T-cell (primary cell): Measurements from ENCODE around the gene ABHD16A. TPM values are rescaled to one million over a fixed set of nuclear protein-coding genes. Genes with fewer than 3 reads are reported as not detected.
A peak's percentile ranks its signal among the peaks of the same experiment; 100 is the strongest.

ENCODE experiments used
- ATAC-seq, 4 experiments: fragments of 200-7000 bp in 3 of 4; fragments of 150-1000 bp in 1 of 4; cut with Tn5 transposase; replicated peaks in 1 of 4; 1 replicate in 3 of 4; 2 replicates in 1 of 4; pipeline ENCODE4 v1.10.0; 2021; ENCODE audit warnings: moderate library complexity in 3 of 4, mild to moderate bottlenecking in 2 of 4, moderate number of reproducible peaks in 1 of 4
- CTCF ChIA-PET, 2 donors: fragments of 300-600 bp; sonication (Branson Sonifier 250); formaldehyde crosslinking; loops; one replicate each; lab custom pipeline; 2022; ENCODE audit warnings: antibody characterized with exemption in 2 of 2; lab: Charles Lee
- POLR2A ChIA-PET, 2 donors: fragments of 300-600 bp; sonication (Branson Sonifier 250); formaldehyde crosslinking; loops; one replicate each; lab custom pipeline; 2022; ENCODE audit warnings: antibody characterized with exemption in 2 of 2; lab: Charles Lee
- DNase-seq, 35 experiments: peaks; one replicate each; pipeline versions ENCODE4 v3.0.0 to v3.0.0-alpha.2; 2013 to 2023
- H3K27ac ChIP-seq: one replicate; pipeline ENCODE4 v1.5.1; 2013; ENCODE audit warnings: low read length
- H3K27me3 ChIP-seq, 2 experiments: replicated peaks in 1 of 2; 1 replicate in 1 of 2; 2 replicates in 1 of 2; pipeline versions ENCODE4 v1.6.1 to v1.7.0; 2013; ENCODE audit warnings: low read length in 1 of 2, mixed read lengths in 1 of 2; ENCODE audit not compliant: control insufficient read depth in 2 of 2, insufficient read depth in 2 of 2; ENCODE audit errors: extremely low read depth in 1 of 2
- H3K36me3 ChIP-seq, 2 donors: 1 replicate in 1 of 2; 2 replicates in 1 of 2; pipeline versions ENCODE4 v1.6.1 to v1.7.0; 2013; ENCODE audit warnings: low read length in 1 of 2; ENCODE audit not compliant: control insufficient read depth in 2 of 2, insufficient read depth in 1 of 2; ENCODE audit errors: extremely low read depth in 1 of 2
- H3K4me1 ChIP-seq, 2 experiments: 1 replicate in 1 of 2; 2 replicates in 1 of 2; pipeline versions ENCODE4 v1.6.1 to v1.7.0; 2013; ENCODE audit warnings: low read length in 2 of 2, mixed read lengths in 1 of 2; ENCODE audit not compliant: insufficient read depth in 2 of 2, control insufficient read depth in 1 of 2; ENCODE audit errors: extremely low read depth in 1 of 2
- H3K4me3 ChIP-seq, 2 donors: 1 replicate in 1 of 2; 2 replicates in 1 of 2; pipeline versions ENCODE4 v1.5.1 to v1.7.0; 2013; ENCODE audit warnings: mild to moderate bottlenecking in 2 of 2, low read length in 1 of 2, moderate library complexity in 1 of 2; ENCODE audit not compliant: control insufficient read depth in 1 of 2; ENCODE audit errors: extremely low read depth in 1 of 2
- H3K9me3 ChIP-seq: 2 replicates; pipeline ENCODE4 v1.7.0; 2013
- H3K27ac Mint-ChIP-seq, 2 donors: one replicate each; pipeline ENCODE4 v1.8.0; 2020 to 2021; ENCODE audit warnings: mild to moderate bottlenecking in 2 of 2, mixed read lengths in 2 of 2
- H3K27me3 Mint-ChIP-seq, 2 donors: one replicate each; pipeline ENCODE4 v1.8.0; 2021 to 2022; ENCODE audit warnings: mixed read lengths in 2 of 2
- H3K36me3 Mint-ChIP-seq: one replicate; pipeline ENCODE4 v1.8.0; 2021; ENCODE audit warnings: mixed read lengths
- H3K4me1 Mint-ChIP-seq, 3 donors: one replicate each; pipeline ENCODE4 v1.8.0; 2020 to 2022; ENCODE audit warnings: mixed read lengths in 3 of 3, mild to moderate bottlenecking in 1 of 3
- H3K4me3 Mint-ChIP-seq, 3 donors: one replicate each; pipeline ENCODE4 v1.8.0; 2020 to 2022; ENCODE audit warnings: mild to moderate bottlenecking in 3 of 3, mixed read lengths in 3 of 3, moderate library complexity in 3 of 3
- H3K9me3 Mint-ChIP-seq, 3 donors: one replicate each; pipeline ENCODE4 v1.8.0; 2020 to 2022; ENCODE audit warnings: mixed read lengths in 3 of 3
- WGBS: methylation state at CpG from one replicate; pipeline ENCODE4 v1.1.5; 2013; ENCODE audit warnings: missing lambda C conversion rate; ENCODE audit not compliant: insufficient coverage; 5-methylcytosine and 5-hydroxymethylcytosine counted together
- total RNA-seq, 35 experiments: library from RNA in 6 of 35; stranded (reverse) in 6 of 35; fragments of 120-200 nt in 1 of 35; gene quantifications; one replicate each; pipeline versions ENCODE4 v1.2.1 to v1.2.4 and lab custom pipeline; 2013 to 2026

The ABHD16A gene
- total RNA-seq, 5 donors from 2014 or later (not counting 1 experiment from before 2014, with no cell fraction given): 58.2 to 74.4 (median 61.2) TPM

DNA sequence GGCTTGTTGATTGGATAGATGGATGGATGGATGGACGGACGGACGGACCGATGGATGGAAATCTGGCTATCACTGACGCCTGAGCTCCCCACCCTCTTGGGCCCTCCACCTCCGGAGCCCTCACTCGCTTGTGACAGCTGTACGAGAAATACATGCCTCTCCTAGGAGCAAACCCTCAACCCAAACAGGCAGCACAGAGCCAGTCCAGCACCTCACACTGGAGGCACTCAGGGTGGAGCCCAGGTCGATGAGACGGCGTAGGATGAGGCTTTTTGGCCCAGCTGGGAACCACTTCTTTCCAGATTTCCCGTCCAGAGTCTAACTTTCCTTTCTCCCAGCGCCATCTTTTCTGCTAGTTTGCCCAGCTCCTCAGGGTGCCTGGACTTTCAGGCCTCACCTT, 19.5 kb downstream of the ABHD16A start:
- H3K9me3 ChIP-seq: no peaks in the 10 kb centered on the region
- WGBS: 94% methylated on average over 10 of the region's 13 CpGs
- Mint-ChIP-seq H3K27me3 (no peaks in the 10 kb centered on the region), H3K9me3 (no peaks in the 10 kb centered on the region), H3K27ac (no peak overlapping the region), H3K36me3 (peaks cover 17% of the 10 kb centered on the region), H3K4me3 (no peak overlapping the region), H3K4me1 (peaks cover 16 to 23% (median 18%) of the 10 kb centered on the region in 3 donors)
- ChIA-PET CTCF (no interaction called here), POLR2A (no interaction called here)
- H3K4me3 ChIP-seq: no peak overlapping the region
- no peak overlapping the region for H3K27ac ChIP-seq
- peaks cover 3 to 25% of the 10 kb centered on the region in 2 donors for H3K36me3 ChIP-seq
- no peaks in the 10 kb centered on the region for H3K27me3 ChIP-seq
- H3K4me1 ChIP-seq: peaks cover 0 to 21% of the 10 kb centered on the region in 2 experiments
- ATAC-seq (no peak), DNase-seq (no peak)

DNA sequence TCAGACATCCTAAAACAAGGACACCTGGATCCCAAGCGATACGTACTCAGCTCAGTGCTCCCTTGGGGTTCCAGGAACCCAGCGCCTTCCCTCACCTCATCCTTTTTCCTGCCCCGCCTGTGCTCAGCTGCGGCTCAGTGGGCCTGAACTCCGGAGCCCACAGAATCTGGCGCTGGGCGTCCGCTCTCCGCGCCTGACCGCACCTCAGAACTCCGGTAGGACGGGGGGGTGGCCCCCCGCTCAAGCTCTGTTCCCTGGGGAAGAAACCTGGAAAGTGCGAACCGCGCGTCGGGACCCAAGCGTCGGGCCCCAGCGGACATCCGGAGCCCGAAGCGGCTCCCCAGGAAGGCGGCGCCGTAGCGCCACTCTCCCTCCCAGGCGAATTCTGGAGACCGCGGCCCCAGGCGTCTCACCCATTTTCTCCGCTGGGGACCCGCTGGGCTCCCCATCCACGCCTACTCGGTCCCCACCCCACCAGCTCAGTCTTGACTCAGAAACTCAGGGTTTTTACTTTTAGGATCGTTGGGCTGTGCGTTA, 21.9 kb downstream of the ABHD16A start:
- ATAC-seq (peak; percentile 62 to 73 (median 68)), DNase-seq (peak in 16 of 35 experiments; percentile 12 to 60 (median 31))
- Mint-ChIP-seq H3K36me3 (peaks cover 2% of the 10 kb centered on the region), H3K9me3 (no peaks in the 10 kb centered on the region), H3K4me3 (peak overlapping the region; percentile 84 to 91 (median 86)), H3K27ac (peak overlapping the region; percentile 45 to 85), H3K4me1 (peaks cover 16 to 23% (median 18%) of the 10 kb centered on the region in 3 donors), H3K27me3 (no peaks in the 10 kb centered on the region)
- H3K36me3 ChIP-seq: peaks cover 0 to 2% of the 10 kb centered on the region in 2 donors
- H3K4me3 ChIP-seq: peak overlapping the region; percentile 49 to 64
- H3K27me3 ChIP-seq: no peaks in the 10 kb centered on the region
- ChIA-PET CTCF (interaction anchor here in 1 of 2 donors (0.6 kb wide), 2 partner anchors 107 to 148 kb away, joined by 5 to 6 read pairs; no protein-coding TSS in a partner anchor), POLR2A (no interaction called here)
- WGBS: 0% methylated on average over 35 of the region's 40 CpGs
- no peaks in the 10 kb centered on the region for H3K9me3 ChIP-seq
- H3K4me1 ChIP-seq: peaks cover 0 to 21% of the 10 kb centered on the region in 2 experiments
- H3K27ac ChIP-seq: peak overlapping the region; percentile 5

DNA sequence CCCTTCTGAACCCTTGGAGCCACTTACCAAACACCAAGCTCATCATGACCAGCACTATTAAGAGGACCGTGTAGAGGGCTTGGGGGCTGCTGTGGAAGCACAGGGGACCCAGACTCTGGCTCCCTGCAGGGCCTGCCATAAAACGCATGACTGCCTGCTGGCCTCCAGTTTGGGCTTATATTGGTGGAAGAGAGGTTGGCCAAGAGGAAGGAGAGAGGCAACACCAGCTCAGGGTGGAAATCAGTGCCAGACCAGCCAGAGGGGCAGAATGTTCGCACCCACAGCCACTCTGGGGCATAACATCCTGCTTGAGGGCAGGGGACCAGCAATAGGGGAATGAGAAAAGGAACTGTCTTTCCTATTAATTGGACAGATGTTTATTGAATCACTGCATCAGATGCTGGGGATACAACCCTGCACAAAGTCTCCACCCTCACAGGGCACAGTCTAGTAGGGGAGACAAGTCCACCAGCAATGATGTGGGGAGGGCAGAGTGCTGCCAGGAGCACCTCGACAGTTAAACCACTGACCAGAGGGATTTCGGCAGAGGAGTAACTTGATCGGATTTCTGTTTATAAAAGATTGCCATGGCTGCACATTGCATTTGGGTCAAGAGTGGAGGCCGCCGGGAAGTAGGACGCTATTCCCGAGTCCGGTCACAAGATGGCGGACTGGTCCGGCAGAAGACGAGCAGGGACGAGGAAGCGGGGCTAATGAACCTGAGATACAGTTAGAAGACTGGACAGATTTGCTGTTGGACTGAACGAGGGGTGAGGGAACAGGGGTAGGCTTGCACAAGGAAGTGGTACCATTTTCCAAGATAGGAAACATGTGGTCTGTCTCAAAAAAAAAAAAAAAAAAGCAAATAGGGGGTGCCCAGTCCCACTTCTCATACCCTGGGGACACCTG, 22.6 kb downstream of the ABHD16A start, which contains the start of gene LY6G5C:
Gene LY6G5C (minus strand): TSS at position 842 of the 909 bp plus-strand sequence. CDS start 694 bp downstream, at position 148.
- peak; percentile 68 to 81 (median 78) for ATAC-seq
- H3K9me3 Mint-ChIP-seq: no peaks in the 10 kb centered on the region
- no peaks in the 10 kb centered on the region for H3K36me3 Mint-ChIP-seq
- POLR2A ChIA-PET: no interaction called here
- Histone ChIP-seq H3K27ac (peak within 1 kb of the TSS; percentile 5), H3K27me3 (no peaks in the 10 kb centered on the region), H3K4me3 (peak within 1 kb of the TSS; percentile 49 to 64), H3K4me1 (peaks cover 0 to 21% of the 10 kb centered on the region in 2 experiments), H3K36me3 (no peaks in the 10 kb centered on the region), H3K9me3 (no peaks in the 10 kb centered on the region)
- no peaks in the 10 kb centered on the region for H3K27me3 Mint-ChIP-seq
- CTCF ChIA-PET: interaction anchor here in 1 of 2 donors (0.5 to 0.6 kb wide), 3 partner anchors 82 to 149 kb away, joined by 3 to 6 read pairs (median 5); no protein-coding TSS in a partner anchor
- H3K4me3 Mint-ChIP-seq: peak within 1 kb of the TSS; percentile 84 to 91 (median 86)
- peak within 1 kb of the TSS; percentile 45 to 85 for H3K27ac Mint-ChIP-seq
- H3K4me1 Mint-ChIP-seq: peaks cover 16 to 23% (median 18%) of the 10 kb centered on the region in 3 donors
- DNase-seq: peak in 27 of 35 experiments; percentile 20 to 76 (median 40)
- WGBS: 17% methylated on average over 16 of the region's 17 CpGs

DNA sequence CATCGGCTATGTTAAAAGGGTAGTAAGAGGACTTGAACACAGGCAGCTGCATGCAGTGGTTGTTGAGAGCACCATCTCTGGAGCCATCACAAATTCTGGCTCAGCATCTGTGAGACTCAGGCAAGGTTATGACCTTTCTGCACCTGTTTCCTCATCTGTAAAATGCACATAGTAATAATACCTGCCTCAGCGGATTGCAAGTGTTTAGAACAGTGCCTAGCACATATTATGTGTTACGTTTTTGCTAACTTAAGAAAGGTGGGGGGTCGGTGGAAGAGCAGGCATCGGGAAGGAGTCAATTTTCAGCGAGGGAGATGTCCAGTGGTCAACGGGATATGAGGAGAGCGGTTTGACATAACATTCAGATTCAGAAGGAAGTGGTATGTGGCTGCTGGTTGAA, 25.2 kb downstream of the ABHD16A start:
- H3K36me3 ChIP-seq: peaks cover 7 to 8% of the 10 kb centered on the region in 2 donors
- ATAC-seq: no peak
- ChIA-PET POLR2A (interaction anchor here in 1 of 2 donors (0.6 kb wide), 1 partner anchor 129 kb away, joined by 3 read pairs; no protein-coding TSS in a partner anchor), CTCF (no interaction called here)
- Mint-ChIP-seq H3K4me3 (no peak overlapping the region), H3K27me3 (no peaks in the 10 kb centered on the region), H3K9me3 (no peaks in the 10 kb centered on the region), H3K27ac (peak overlapping the region in 1 of 2 donors; percentile 5), H3K36me3 (peaks cover 4% of the 10 kb centered on the region), H3K4me1 (peaks cover 16 to 23% (median 18%) of the 10 kb centered on the region in 3 donors)
- no peaks in the 10 kb centered on the region for H3K9me3 ChIP-seq
- no peaks in the 10 kb centered on the region for H3K27me3 ChIP-seq
- no peak overlapping the region for H3K27ac ChIP-seq
- H3K4me1 ChIP-seq: peaks cover 0 to 21% of the 10 kb centered on the region in 2 experiments
- WGBS: 73% methylated on average over 8 of the region's 8 CpGs
- DNase-seq: no peak
- no peak overlapping the region for H3K4me3 ChIP-seq

DNA sequence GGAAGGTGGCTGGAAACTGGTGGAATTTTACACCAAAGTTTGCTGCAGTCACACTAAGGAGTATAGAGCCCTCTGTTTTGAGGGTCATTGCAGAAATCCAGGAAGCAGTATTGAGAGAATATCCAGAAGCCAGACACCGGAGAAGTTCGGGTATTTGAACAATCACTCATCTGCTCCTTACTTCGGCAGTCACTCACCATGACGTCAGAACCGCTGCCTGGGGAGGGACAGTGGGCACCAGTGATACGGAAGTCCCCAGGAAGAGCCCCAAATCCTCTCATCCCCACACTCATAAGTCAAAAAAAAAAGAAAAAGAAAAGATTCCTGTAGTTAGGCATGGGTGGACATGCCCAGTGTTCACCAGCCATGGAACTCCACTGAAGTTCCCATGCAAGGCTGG, 26.2 kb downstream of the ABHD16A start:
- H3K27ac ChIP-seq: no peak overlapping the region
- DNase-seq (no peak), ATAC-seq (no peak)
- H3K36me3 ChIP-seq: peaks cover 8 to 16% of the 10 kb centered on the region in 2 donors
- no peaks in the 10 kb centered on the region for H3K27me3 ChIP-seq
- H3K9me3 Mint-ChIP-seq: no peaks in the 10 kb centered on the region
- peaks cover 0 to 20% of the 10 kb centered on the region in 2 experiments for H3K4me1 ChIP-seq
- H3K4me3 Mint-ChIP-seq: no peak overlapping the region
- H3K36me3 Mint-ChIP-seq: peaks cover 9% of the 10 kb centered on the region
- H3K4me1 Mint-ChIP-seq: peaks cover 16 to 23% (median 18%) of the 10 kb centered on the region in 3 donors
- CTCF ChIA-PET: interaction anchor here in 1 of 2 donors (0.5 kb wide), 1 partner anchor 23 kb away, joined by 4 read pairs; no protein-coding TSS in a partner anchor
- no peaks in the 10 kb centered on the region for H3K9me3 ChIP-seq
- H3K27me3 Mint-ChIP-seq: no peaks in the 10 kb centered on the region
- POLR2A ChIA-PET: no interaction called here
- no peak overlapping the region for H3K27ac Mint-ChIP-seq
- no CpG with 5 or more reads among the region's 6 CpGs for WGBS
- no peak overlapping the region for H3K4me3 ChIP-seq
